LNCAP (cell line): ENCODE measurements around the gene P2RY1.

ENCODE experiments used
- CTCF ChIP-seq: fragments of 450-650 bp; IDR thresholded peaks from 2 replicates; pipeline ENCODE4 v1.5.1; 2017; ENCODE audit warnings: mild to moderate bottlenecking

Gene P2RY1

GRCh38 chr3:152817400-152817799 lies 17.5 kb upstream of the P2RY1 start:
- no peak for TF ChIP-seq CTCF

GRCh38 chr3:152818027-152818426 lies 16.9 kb upstream of the P2RY1 start:
- no peak for TF ChIP-seq CTCF

GRCh38 chr3:152823173-152823572 lies 11.8 kb upstream of the P2RY1 start:
- TF ChIP-seq CTCF = no peak

- TF ChIP-seq CTCF = no peak
Observed at GRCh38 chr3:152823781-152824180, 11.2 kb upstream of the P2RY1 start.

GRCh38 chr3:152825566-152825965 lies 9.4 kb upstream of the P2RY1 start:
- TF ChIP-seq CTCF = no peak

- no peak for TF ChIP-seq CTCF
Observed at GRCh38 chr3:152826476-152826875, 8.5 kb upstream of the P2RY1 start.

- no peak for TF ChIP-seq CTCF
Observed at GRCh38 chr3:152827313-152827712, 7.6 kb upstream of the P2RY1 start.

GRCh38 chr3:152828075-152828840 lies 6.7 kb upstream of the P2RY1 start:
- TF ChIP-seq CTCF = no peak
